Activated naive CD8-positive, alpha-beta T cell (primary cell): ENCODE measurements around the gene GPX4.

ENCODE experiments used
- H3K27ac Mint-ChIP-seq: one replicate; pipeline ENCODE4 v1.8.0; 2021; ENCODE audit warnings: mixed read lengths
- H3K27me3 Mint-ChIP-seq: one replicate; pipeline ENCODE4 v1.8.0; 2021; ENCODE audit warnings: mixed read lengths
- H3K36me3 Mint-ChIP-seq: one replicate; pipeline ENCODE4 v1.8.0; 2021; ENCODE audit warnings: mixed read lengths
- H3K4me1 Mint-ChIP-seq: one replicate; pipeline ENCODE4 v1.8.0; 2021; ENCODE audit warnings: low read depth, mixed read lengths
- H3K4me3 Mint-ChIP-seq: one replicate; pipeline ENCODE4 v1.8.0; 2021; ENCODE audit warnings: mild to moderate bottlenecking, mixed read lengths
- H3K9me3 Mint-ChIP-seq: one replicate; pipeline ENCODE4 v1.8.0; 2021; ENCODE audit warnings: low read depth, mixed read lengths

Gene GPX4

GRCh38 chr19:1065606-1066109 is 38.1 kb upstream of the GPX4 start:
- Mint-ChIP-seq H3K4me3 (peak overlapping the region; percentile 63), H3K36me3 (peaks cover 5% of the 10 kb centered on the region), H3K4me1 (peaks cover 32% of the 10 kb centered on the region), H3K9me3 (no peaks in the 10 kb centered on the region), H3K27ac (no peak overlapping the region), H3K27me3 (no peaks in the 10 kb centered on the region)

- H3K27me3 Mint-ChIP-seq: no peaks in the 10 kb centered on the region
- H3K4me1 Mint-ChIP-seq: peaks cover 32% of the 10 kb centered on the region
- no peak overlapping the region for H3K4me3 Mint-ChIP-seq
- no peaks in the 10 kb centered on the region for H3K9me3 Mint-ChIP-seq
- no peak overlapping the region for H3K27ac Mint-ChIP-seq
- peaks cover 5% of the 10 kb centered on the region for H3K36me3 Mint-ChIP-seq
Measured at GRCh38 chr19:1066251-1066747, 37.5 kb upstream of the GPX4 start.

DNA sequence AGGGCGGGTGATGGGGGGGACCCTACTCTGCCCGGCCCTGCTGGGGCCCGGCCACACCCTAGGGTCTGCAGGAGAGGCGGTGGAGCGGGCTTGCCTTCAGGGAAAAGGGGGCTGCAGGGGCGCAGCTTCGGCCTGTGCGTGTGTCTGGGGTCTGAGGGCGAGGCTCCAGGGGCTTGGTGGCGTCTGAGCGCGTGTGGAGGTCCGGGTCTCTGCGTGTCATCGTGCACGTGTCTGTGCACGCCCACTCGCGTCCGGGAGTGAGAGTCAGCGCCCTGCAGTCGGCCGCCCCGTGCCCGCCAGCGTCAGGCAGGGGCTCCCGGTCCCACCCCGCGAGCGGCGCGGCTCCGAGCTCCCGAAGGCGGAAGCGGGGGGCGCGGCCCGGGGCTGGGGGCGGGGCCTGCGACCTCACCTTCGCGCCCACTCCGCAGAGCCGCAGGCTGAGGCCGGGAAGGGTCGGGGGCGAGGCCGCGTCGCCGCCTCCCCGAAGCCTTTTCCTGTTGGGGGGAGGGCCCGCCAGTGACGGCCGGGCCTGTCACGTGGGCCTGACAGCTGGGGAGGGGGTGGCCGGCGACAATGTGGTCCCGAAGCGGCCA is 37.0 kb upstream of the GPX4 start, which contains the start of gene ARHGAP45:
ARHGAP45 (plus strand) TSS at position 420 of the 593 bp plus-strand sequence. CDS start 239 bp downstream, outside the sequence.
- Mint-ChIP-seq H3K27ac (peak within 1 kb of the TSS; percentile 64), H3K4me3 (peak within 1 kb of the TSS; percentile 91), H3K9me3 (no peaks in the 10 kb centered on the region), H3K4me1 (peaks cover 35% of the 10 kb centered on the region), H3K27me3 (no peaks in the 10 kb centered on the region), H3K36me3 (peaks cover 8% of the 10 kb centered on the region)

GRCh38 chr19:1067341-1067957 is 36.3 kb upstream of the GPX4 start:
- peaks cover 41% of the 10 kb centered on the region for H3K4me1 Mint-ChIP-seq
- no peaks in the 10 kb centered on the region for H3K27me3 Mint-ChIP-seq
- peaks cover 9% of the 10 kb centered on the region for H3K36me3 Mint-ChIP-seq
- peak overlapping the region; percentile 64 for H3K27ac Mint-ChIP-seq
- no peaks in the 10 kb centered on the region for H3K9me3 Mint-ChIP-seq
- peak overlapping the region; percentile 91 for H3K4me3 Mint-ChIP-seq

DNA sequence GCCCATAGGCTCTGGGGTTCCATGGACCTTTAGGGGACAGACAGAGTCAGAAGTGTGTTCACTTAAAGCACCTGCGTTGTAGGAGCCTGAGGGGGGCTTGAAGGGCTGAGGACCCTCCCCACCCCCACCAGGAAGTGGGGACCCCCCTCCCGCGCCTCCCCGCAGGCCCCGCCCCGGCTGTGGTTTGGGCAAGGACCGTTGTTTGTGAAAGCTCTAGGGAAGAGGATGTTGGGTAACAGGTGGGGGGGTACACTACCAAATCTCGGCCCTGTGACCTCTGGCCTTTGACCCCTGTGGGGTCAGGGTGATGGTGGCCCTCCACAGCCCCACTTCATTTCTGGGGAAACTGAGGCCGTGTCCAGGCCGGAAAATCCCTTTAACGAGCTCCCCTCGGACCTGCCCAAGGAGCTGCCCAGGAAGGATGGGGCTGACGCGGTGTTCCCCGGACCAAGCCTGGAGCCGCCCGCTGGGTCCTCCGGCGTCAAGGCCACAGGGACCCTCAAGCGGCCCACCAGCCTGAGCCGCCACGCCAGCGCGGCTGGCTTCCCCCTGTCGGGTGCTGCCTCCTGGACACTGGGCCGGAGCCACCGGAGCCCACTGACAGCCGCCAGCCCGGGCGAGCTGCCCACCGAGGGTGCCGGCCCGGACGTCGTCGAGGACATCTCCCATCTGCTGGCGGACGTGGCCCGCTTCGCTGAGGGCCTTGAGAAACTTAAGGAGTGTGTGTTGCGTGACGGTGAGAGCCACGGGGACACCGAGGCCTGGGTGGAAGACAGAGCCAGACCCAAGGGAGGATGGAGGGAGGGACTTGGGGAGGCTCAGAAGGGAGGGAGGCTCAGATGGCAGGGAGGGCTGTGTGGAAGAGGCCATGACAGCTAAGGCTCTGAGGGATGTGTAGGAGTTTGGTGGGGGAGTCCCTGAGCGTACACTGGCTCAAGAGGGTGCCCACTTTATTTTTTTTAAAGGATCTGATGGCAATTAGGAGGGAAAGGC is 35.5 kb upstream of the GPX4 start:
- peaks cover 9% of the 10 kb centered on the region for H3K36me3 Mint-ChIP-seq
- H3K9me3 Mint-ChIP-seq: no peaks in the 10 kb centered on the region
- H3K4me1 Mint-ChIP-seq: peaks cover 49% of the 10 kb centered on the region
- H3K4me3 Mint-ChIP-seq: peak overlapping the region; percentile 91
- H3K27ac Mint-ChIP-seq: peak overlapping the region; percentile 96
- H3K27me3 Mint-ChIP-seq: no peaks in the 10 kb centered on the region

DNA sequence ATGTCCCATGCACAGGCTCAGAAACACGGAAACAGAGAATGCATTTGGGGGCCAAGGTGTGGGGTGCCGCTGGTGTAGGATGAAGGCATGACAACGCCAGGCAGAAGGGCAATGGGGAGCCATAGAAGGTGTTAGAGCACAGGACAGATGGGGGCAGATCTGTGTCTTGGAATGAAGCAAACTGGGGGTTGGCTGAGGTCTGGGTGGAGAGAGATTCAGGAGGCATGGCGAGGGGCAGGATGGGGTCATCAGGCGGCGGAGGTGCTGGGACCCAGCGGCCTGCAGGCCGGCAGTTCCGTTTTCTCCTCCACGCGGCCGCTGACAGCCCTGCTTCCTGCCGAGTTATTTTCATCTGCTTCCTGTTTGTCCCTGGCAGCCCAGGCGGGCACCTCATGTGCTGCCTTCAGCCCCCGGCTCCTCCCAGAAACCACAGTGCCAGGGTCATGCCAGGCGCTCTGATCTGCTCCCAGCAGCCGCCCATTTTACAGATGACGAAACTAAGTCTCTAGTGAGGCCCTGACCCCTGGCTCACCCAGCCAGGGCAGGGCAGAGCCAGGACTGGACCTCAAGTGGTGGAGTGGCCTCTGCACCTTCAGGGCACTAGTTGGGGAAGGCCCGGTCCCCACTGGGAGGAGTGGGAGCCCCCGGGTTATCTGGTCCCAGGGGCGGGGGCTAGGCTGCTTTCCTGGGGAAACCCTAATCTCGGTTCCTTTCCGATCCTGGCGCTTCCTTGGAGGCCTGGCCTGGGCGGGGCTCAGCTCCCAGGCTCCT is 34.6 kb upstream of the GPX4 start:
- H3K27me3 Mint-ChIP-seq: no peaks in the 10 kb centered on the region

GRCh38 chr19:1070576-1070930 is 33.2 kb upstream of the GPX4 start:
- Mint-ChIP-seq H3K4me1 (peaks cover 47% of the 10 kb centered on the region), H3K27me3 (no peaks in the 10 kb centered on the region), H3K9me3 (no peaks in the 10 kb centered on the region), H3K27ac (no peak overlapping the region), H3K36me3 (peaks cover 9% of the 10 kb centered on the region), H3K4me3 (peak overlapping the region; percentile 13)

More for the DNA sequence above, 34.6 kb upstream of the GPX4 start:
- peak overlapping the region; percentile 91 for H3K4me3 Mint-ChIP-seq
- peaks cover 9% of the 10 kb centered on the region for H3K36me3 Mint-ChIP-seq
- H3K27ac Mint-ChIP-seq: peak overlapping the region; percentile 96
- H3K4me1 Mint-ChIP-seq: peaks cover 52% of the 10 kb centered on the region
- H3K9me3 Mint-ChIP-seq: no peaks in the 10 kb centered on the region

GRCh38 chr19:1070931-1071791 is 32.6 kb upstream of the GPX4 start:
- H3K9me3 Mint-ChIP-seq: no peaks in the 10 kb centered on the region
- peaks cover 9% of the 10 kb centered on the region for H3K36me3 Mint-ChIP-seq
- peaks cover 48% of the 10 kb centered on the region for H3K4me1 Mint-ChIP-seq
- H3K27me3 Mint-ChIP-seq: no peaks in the 10 kb centered on the region
- H3K4me3 Mint-ChIP-seq: peak overlapping the region; percentile 84
- H3K27ac Mint-ChIP-seq: peak overlapping the region; percentile 91

DNA sequence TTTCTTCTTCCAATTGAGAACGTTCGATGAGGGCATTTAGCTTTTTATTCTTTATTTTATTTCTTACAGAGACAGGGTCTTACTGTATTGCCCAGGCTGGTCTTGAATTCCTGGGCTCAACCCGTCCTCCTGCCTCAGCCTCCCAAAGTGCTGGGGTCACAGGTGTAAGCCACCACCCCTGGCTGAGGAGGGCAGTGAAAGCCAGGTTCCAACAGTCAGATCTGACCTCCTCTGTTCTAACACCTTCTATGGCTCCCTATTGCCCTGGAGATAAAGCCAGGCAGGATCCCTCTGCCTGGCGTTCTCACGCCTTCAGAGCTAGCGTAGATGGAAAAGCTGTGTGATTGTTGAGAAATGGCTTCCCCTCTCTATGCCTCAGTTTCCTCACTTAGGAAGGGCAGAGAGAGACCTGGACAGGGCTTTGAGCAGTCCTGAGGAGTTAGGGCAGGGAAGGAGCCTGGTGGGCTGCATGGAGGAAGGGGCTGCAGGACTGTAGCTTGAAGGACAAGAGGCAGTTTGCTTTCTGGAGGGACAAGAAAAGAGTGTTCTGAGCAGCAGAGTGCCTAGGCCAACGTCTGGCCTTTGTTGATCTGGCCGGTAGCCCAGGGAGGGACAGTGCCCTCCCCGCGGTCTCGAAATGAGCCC is 31.3 kb upstream of the GPX4 start:
- peaks cover 9% of the 10 kb centered on the region for H3K36me3 Mint-ChIP-seq
- H3K9me3 Mint-ChIP-seq: no peaks in the 10 kb centered on the region
- no peaks in the 10 kb centered on the region for H3K27me3 Mint-ChIP-seq
- peak overlapping the region; percentile 84 for H3K4me3 Mint-ChIP-seq
- H3K27ac Mint-ChIP-seq: peak overlapping the region; percentile 91
- H3K4me1 Mint-ChIP-seq: peaks cover 54% of the 10 kb centered on the region

DNA sequence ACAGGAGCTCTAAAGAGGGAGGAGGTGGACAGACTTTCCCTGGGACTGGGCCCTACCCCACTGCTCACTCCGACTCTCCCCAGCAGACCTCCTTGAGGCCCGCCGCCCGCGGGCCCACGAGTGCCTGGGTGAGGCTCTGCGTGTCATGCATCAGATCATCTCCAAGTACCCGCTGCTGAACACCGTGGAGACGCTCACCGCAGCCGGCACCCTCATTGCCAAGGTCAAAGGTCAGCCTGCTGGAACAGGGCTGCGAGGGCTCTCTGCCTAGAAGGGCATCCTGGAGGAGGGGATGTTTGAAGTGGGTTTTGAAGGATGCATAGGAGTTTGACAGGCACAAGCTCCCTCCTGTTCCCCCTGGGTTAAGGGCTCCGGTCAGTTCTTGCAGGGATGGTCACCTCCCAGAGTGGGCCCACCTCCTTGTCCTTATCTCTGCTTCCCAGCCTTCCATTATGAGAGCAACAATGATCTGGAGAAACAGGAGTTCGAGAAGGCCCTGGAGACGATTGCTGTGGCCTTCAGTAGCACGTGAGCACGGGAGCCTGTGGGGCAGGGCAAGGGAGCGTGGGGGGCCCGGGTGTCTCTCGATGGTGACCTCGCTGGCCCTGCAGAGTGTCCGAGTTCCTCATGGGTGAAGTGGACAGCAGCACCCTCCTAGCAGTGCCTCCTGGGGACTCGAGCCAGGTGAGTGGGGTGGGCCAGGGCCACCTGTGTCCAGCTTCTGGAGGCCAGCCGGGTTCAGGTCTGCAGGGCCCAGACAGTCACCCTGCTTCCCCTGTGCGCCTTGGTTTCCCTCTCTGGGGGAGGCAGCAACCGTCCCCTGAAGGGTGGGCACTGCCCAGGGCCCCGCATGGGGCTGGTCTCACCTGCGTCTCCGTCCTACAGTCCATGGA is 30.5 kb upstream of the GPX4 start:
- no peaks in the 10 kb centered on the region for H3K27me3 Mint-ChIP-seq
- H3K9me3 Mint-ChIP-seq: no peaks in the 10 kb centered on the region
- peaks cover 9% of the 10 kb centered on the region for H3K36me3 Mint-ChIP-seq
- peaks cover 57% of the 10 kb centered on the region for H3K4me1 Mint-ChIP-seq
- H3K27ac Mint-ChIP-seq: peak overlapping the region; percentile 28
- peak overlapping the region; percentile 71 for H3K4me3 Mint-ChIP-seq

DNA sequence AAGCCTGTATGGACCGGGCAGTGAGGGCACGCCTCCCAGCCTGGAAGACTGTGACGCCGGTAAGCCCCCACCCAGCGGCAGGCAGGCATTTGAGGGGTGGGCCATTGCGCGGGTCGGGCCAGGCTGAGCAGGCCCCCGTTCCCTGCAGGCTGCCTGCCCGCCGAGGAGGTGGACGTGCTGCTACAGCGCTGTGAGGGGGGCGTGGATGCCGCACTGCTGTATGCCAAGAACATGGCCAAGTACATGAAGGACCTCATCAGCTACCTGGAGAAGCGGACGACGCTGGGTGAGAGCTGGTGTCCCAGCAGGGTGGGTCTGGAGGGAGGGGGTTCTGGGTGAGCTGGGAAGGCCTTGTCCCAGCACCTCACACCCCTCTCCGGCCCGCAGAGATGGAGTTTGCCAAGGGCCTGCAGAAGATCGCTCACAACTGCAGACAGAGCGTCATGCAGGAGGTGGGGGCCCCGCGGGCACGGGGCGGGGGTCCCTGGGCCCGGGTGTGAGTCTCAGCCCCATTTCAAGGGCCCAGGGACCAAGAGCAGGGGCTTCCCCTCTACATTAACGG is 29.8 kb upstream of the GPX4 start:
- Mint-ChIP-seq H3K27ac (peak overlapping the region; percentile 79), H3K9me3 (no peaks in the 10 kb centered on the region), H3K4me1 (peaks cover 53% of the 10 kb centered on the region), H3K27me3 (no peaks in the 10 kb centered on the region), H3K36me3 (peaks cover 4% of the 10 kb centered on the region), H3K4me3 (peak overlapping the region; percentile 71)
